ENCODE data around the gene SMC1A. TPM values are rescaled to one million over a fixed set of nuclear protein-coding genes. Genes with fewer than 3 reads are reported as not detected.

The SMC1A gene
- total and polyA plus RNA-seq, 10 of the 15 experiments (the other 5 are each of a cell fraction or from before 2014, with no cell fraction given), result 25.6 to 158 (median 78.0) TPM

- 58% methylated on average over 5 of the region's 5 CpGs for WGBS (ENCODE audit: insufficient coverage, insufficient replicate concordance, low lambda C conversion rate, missing lambda C conversion rate)
- H3K4me1 ChIP-seq (ENCODE audit: control insufficient read depth, insufficient read depth, low read length), result peaks cover 7% of the 10 kb centered on the region
- intact Hi-C loops (cut with micrococcal nuclease; ENCODE audit: unreplicated experiment) (no loop called here), in situ Hi-C loops (cut with MboI) (no loop called here)
- H2AFZ ChIP-seq (ENCODE audit: control insufficient read depth, low read depth, low read length), result no peak overlapping the region
- H3K79me2 ChIP-seq (ENCODE audit: control insufficient read depth, insufficient read depth, low read length), result peaks cover 9% of the 10 kb centered on the region
- H3K27me3 ChIP-seq (replicated peaks in 1 of 2; ENCODE audit: control insufficient read depth in 2 of 2, insufficient read depth in 2 of 2, low read length in 1 of 2), result peaks cover 0 to 3% of the 10 kb centered on the region in 2 experiments; a peak in 1 of 4 replicates
- H3K27ac ChIP-seq (ENCODE audit: control insufficient read depth, insufficient read depth), result no peak overlapping the region
- H3K9ac ChIP-seq (ENCODE audit: control insufficient read depth, insufficient read depth, low read length), result no peak overlapping the region
- TF ChIP-seq BACH1 (IDR thresholded peaks at IDR 0.05; ENCODE audit: borderline replicate concordance), result no peak
- TF ChIP-seq EGR1 (IDR thresholded peaks at IDR 0.05; ENCODE audit: borderline replicate concordance in 1 of 2, low read depth in 2 of 2, low read length in 2 of 2), result no peak
- no peak for TF ChIP-seq ETV6 (conservative IDR thresholded peaks at IDR 0.05 in 1 of 2, IDR thresholded peaks at IDR 0.05 in 1 of 2; ENCODE audit: borderline replicate concordance in 1 of 2, low read depth in 1 of 2)
- TF ChIP-seq RCOR1 (conservative IDR thresholded peaks at IDR 0.05; ENCODE audit: low read depth, low read length), result no peak
- ChIA-PET POLR2A (no interaction called here), CTCF (interaction anchor here (0.9 to 6.6 kb wide), 4 partner anchors 8 to 154 kb away, joined by 3 to 122 read pairs (median 20); no protein-coding TSS in a partner anchor), SMC1A (ENCODE audit: uncharacterized antibody, unreplicated experiment) (interaction anchor here (1.1 to 1.7 kb wide), 3 partner anchors 19 to 152 kb away, joined by 3 to 4 read pairs (median 3); no protein-coding TSS in a partner anchor), RAD21 (ENCODE audit: unreplicated experiment) (no interaction called here)
- BruUV-seq (replicated peaks), result no TSS peak
- ATAC-seq (no peak), FAIRE-seq (no peak), DNase-seq (ENCODE audit: low read depth, low spot score) (no peak)
- no peaks in the 10 kb centered on the region for H3K36me3 ChIP-seq (ENCODE audit: control insufficient read depth in 2 of 2, insufficient read depth in 2 of 2, low read length in 1 of 2)
- H4K20me1 ChIP-seq (ENCODE audit: control insufficient read depth, insufficient read depth), result no peaks in the 10 kb centered on the region
- H3K4me2 ChIP-seq (ENCODE audit: control insufficient read depth, insufficient read depth), result no peak overlapping the region
- no peaks in the 10 kb centered on the region for H3K9me3 ChIP-seq (replicated peaks; ENCODE audit: control insufficient read depth, insufficient read depth, low read length)
- H3K4me3 ChIP-seq, result no peak overlapping the region
Measured at GRCh38 chrX:53438174-53438831, 15.8 kb upstream of the SMC1A start.

- no peaks in the 10 kb centered on the region for H3K36me3 ChIP-seq (ENCODE audit: control insufficient read depth in 2 of 2, insufficient read depth in 2 of 2, low read length in 1 of 2)
- ATAC-seq (no peak), FAIRE-seq (no peak), DNase-seq (ENCODE audit: low read depth, low spot score) (no peak)
- TF ChIP-seq GABPA (IDR thresholded peaks at IDR 0.05; ENCODE audit: low read depth) (0 out of 2 replicates have a peak, but pooled peaks have one; percentile 8), JUNB (IDR thresholded peaks at IDR 0.05) (peak; percentile 81), RUNX3 (IDR thresholded peaks at IDR 0.05; ENCODE audit: low read length) (peak; percentile 15; the same call in 1 of the 2 replicates), ATF2 (IDR thresholded peaks at IDR 0.05; ENCODE audit: low read length) (0 out of 2 replicates have a peak, but pooled peaks have one; percentile 25), NFIC (IDR thresholded peaks at IDR 0.05; ENCODE audit: low read depth, low read length) (peak; percentile 14; the same call in 1 of the 2 replicates), BRCA1 (IDR thresholded peaks at IDR 0.05; ENCODE audit: low read depth, low read length) (no peak), NR2C1 (IDR thresholded peaks at IDR 0.05) (no peak), ETV6 (conservative IDR thresholded peaks at IDR 0.05 in 1 of 2, IDR thresholded peaks at IDR 0.05 in 1 of 2; ENCODE audit: borderline replicate concordance in 1 of 2, low read depth in 1 of 2) (peak in 1 of 2 experiments; percentile 30; a peak in 1 of 4 replicates)
- H3K4me1 ChIP-seq (ENCODE audit: control insufficient read depth, insufficient read depth, low read length), result peaks cover 7% of the 10 kb centered on the region
- in situ Hi-C loops (cut with MboI), result no loop called here
- H2AFZ ChIP-seq (ENCODE audit: control insufficient read depth, low read depth, low read length), result no peak overlapping the region
- RAD21 ChIA-PET (ENCODE audit: unreplicated experiment), result interaction anchor here (2.6 to 3.3 kb wide), 4 partner anchors 14 to 127 kb away, joined by 8 to 21 read pairs (median 11); partner anchors contain the start of genes RIBC1 and SMC1A
- H3K4me3 ChIP-seq, result no peak overlapping the region
- H3K9ac ChIP-seq (ENCODE audit: control insufficient read depth, insufficient read depth, low read length), result no peak overlapping the region
- POLR2A ChIA-PET, result interaction anchor here (1.0 kb wide), 1 partner anchor 15 kb away, joined by 4 read pairs; the partner anchor contains the start of gene SMC1A
- BruUV-seq (replicated peaks), result no TSS peak
- H3K27me3 ChIP-seq (replicated peaks in 1 of 2; ENCODE audit: control insufficient read depth in 2 of 2, insufficient read depth in 2 of 2, low read length in 1 of 2), result peaks cover 0 to 3% of the 10 kb centered on the region in 2 experiments; a peak in 1 of 4 replicates
- CTCF ChIA-PET, result interaction anchor here (0.7 to 6.6 kb wide), 8 partner anchors 9 to 154 kb away, joined by 3 to 122 read pairs (median 10); partner anchors contain the start of genes RIBC1 and SMC1A
- 2% methylated on average over 2 of the region's 2 CpGs for WGBS (ENCODE audit: insufficient coverage, insufficient replicate concordance, low lambda C conversion rate, missing lambda C conversion rate)
- no peaks in the 10 kb centered on the region for H3K9me3 ChIP-seq (replicated peaks; ENCODE audit: control insufficient read depth, insufficient read depth, low read length)
- no peak overlapping the region for H3K27ac ChIP-seq (ENCODE audit: control insufficient read depth, insufficient read depth)
- no peaks in the 10 kb centered on the region for H4K20me1 ChIP-seq (ENCODE audit: control insufficient read depth, insufficient read depth)
- SMC1A ChIA-PET (ENCODE audit: uncharacterized antibody, unreplicated experiment), result interaction anchor here (1.3 to 3.6 kb wide), 4 partner anchors 20 to 153 kb away, joined by 3 to 22 read pairs (median 4); no protein-coding TSS in a partner anchor
- H3K4me2 ChIP-seq (ENCODE audit: control insufficient read depth, insufficient read depth), result no peak overlapping the region
- H3K79me2 ChIP-seq (ENCODE audit: control insufficient read depth, insufficient read depth, low read length), result peaks cover 9% of the 10 kb centered on the region
- intact Hi-C loops (cut with micrococcal nuclease; ENCODE audit: unreplicated experiment), result loop anchor here (2.0 kb wide), 1 partner anchor 124 kb away; no protein-coding TSS in a partner anchor
Measured at GRCh38 chrX:53437206-53437605, 14.8 kb upstream of the SMC1A start.
